Neutrophil (primary cell): Measurements from ENCODE around the gene CAMTA1.

Experiments
- H3K27ac ChIP-seq: fragments of 200-600 bp; sonication (generic); 2 replicates; pipeline ENCODE4 v1.5.1; 2016; ENCODE audit warnings: mild to moderate bottlenecking, moderate library complexity
- H3K27me3 ChIP-seq: fragments of 200-600 bp; sonication (generic); 2 replicates; pipeline ENCODE4 v1.6.0; 2016; ENCODE audit warnings: mild to moderate bottlenecking
- H3K36me3 ChIP-seq: fragments of 200-600 bp; sonication (generic); 2 replicates; pipeline ENCODE4 v1.5.1; 2017
- H3K4me1 ChIP-seq, 2 experiments: fragments of 200-600 bp in 1 of 2; sonication (generic) in 1 of 2; 1 replicate in 1 of 2; 2 replicates in 1 of 2; pipeline versions ENCODE4 v1.5.1 to v1.6.1; 2013 to 2016; ENCODE audit warnings: low read depth in 1 of 2, low read length in 1 of 2, mild to moderate bottlenecking in 1 of 2, moderate library complexity in 1 of 2; ENCODE audit not compliant: control insufficient read depth in 1 of 2, insufficient read depth in 1 of 2
- H3K4me3 ChIP-seq, 2 experiments: fragments of 200-600 bp in 1 of 2; sonication (generic) in 1 of 2; 1 replicate in 1 of 2; 2 replicates in 1 of 2; pipeline ENCODE4 v1.5.1; 2013 to 2016; ENCODE audit warnings: low read depth in 1 of 2, low read length in 1 of 2, mild to moderate bottlenecking in 1 of 2, moderate library complexity in 1 of 2
- H3K9me3 ChIP-seq: fragments of 200-600 bp; sonication (generic); 2 replicates; pipeline ENCODE4 v1.5.1; 2016
- TF ChIP-seq, protein P1 (sequence below): fragments of 200-600 bp; sonication (generic); IDR thresholded peaks from 2 replicates; pipeline ENCODE4 v1.5.1; 2016; ENCODE audit warnings: antibody characterized with exemption

The CAMTA1 gene

DNA sequence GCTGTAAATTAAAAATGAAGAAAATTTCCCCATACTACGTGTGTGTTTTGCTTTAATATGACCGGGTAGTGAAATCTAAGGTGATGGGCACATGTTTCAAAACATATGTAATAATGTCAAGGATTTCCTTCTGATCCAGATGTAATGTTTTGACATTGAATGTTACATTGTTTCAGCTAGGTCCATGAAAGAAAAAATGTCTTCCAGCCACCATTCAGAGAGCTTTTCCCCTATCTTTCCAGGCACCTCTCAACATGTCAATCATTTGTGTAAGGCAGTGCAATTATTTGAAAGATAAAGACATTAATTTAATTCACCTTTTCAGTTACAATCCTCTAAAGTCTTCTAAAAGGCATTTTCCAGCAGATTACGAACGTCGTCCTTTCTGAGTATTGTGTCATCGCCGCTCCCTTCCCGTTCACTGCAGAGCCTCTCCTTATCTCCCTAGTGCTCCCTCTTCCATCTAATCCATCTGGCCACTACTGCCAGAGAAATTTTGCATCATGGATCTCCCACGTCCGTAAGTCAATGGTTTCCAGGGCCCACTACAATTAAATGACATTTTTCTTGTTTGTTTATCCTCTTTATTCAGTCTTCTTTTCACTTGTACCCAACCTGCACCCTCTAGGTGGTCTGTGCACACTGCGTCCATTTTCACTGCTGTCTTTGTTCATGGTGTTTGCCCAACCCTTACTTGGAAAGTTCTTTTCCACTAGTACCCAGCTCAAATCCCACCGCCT, 984.6 kb downstream of the CAMTA1 start:
- Histone ChIP-seq H3K4me1 (peaks cover 39 to 42% of the 10 kb centered on the region in 2 experiments), H3K27ac (no peak overlapping the region), H3K4me3 (peak overlapping the region in 1 of 2 experiments; percentile 87), H3K36me3 (peaks cover 10% of the 10 kb centered on the region), H3K9me3 (no peaks in the 10 kb centered on the region), H3K27me3 (peaks cover 6% of the 10 kb centered on the region)
- TF ChIP-seq, protein P1, sequence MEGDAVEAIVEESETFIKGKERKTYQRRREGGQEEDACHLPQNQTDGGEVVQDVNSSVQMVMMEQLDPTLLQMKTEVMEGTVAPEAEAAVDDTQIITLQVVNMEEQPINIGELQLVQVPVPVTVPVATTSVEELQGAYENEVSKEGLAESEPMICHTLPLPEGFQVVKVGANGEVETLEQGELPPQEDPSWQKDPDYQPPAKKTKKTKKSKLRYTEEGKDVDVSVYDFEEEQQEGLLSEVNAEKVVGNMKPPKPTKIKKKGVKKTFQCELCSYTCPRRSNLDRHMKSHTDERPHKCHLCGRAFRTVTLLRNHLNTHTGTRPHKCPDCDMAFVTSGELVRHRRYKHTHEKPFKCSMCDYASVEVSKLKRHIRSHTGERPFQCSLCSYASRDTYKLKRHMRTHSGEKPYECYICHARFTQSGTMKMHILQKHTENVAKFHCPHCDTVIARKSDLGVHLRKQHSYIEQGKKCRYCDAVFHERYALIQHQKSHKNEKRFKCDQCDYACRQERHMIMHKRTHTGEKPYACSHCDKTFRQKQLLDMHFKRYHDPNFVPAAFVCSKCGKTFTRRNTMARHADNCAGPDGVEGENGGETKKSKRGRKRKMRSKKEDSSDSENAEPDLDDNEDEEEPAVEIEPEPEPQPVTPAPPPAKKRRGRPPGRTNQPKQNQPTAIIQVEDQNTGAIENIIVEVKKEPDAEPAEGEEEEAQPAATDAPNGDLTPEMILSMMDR: no peak

DNA sequence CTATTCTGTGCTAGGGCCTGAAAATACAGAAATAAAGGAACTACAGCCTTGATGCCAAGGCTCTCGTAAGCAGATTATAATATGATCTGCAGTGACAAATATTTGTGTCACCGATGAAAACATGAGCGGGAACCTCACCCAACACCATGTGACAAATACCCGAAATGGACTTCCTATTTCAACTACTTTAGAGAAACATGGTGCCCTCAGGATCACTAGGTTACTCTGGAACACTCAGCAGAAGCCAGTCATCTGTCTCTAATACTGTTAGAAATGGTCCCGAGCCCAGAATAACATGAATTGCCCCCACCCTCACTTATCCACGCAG, 985.4 kb downstream of the CAMTA1 start:
- peak overlapping the region; percentile 98 for H3K27ac ChIP-seq
- peaks cover 6% of the 10 kb centered on the region for H3K27me3 ChIP-seq
- peak overlapping the region; percentile 83 to 87 for H3K4me3 ChIP-seq
- H3K9me3 ChIP-seq: no peaks in the 10 kb centered on the region
- H3K4me1 ChIP-seq: peaks cover 46 to 48% of the 10 kb centered on the region in 2 experiments
- peaks cover 11% of the 10 kb centered on the region for H3K36me3 ChIP-seq
- TF ChIP-seq, protein P1: no peak

DNA sequence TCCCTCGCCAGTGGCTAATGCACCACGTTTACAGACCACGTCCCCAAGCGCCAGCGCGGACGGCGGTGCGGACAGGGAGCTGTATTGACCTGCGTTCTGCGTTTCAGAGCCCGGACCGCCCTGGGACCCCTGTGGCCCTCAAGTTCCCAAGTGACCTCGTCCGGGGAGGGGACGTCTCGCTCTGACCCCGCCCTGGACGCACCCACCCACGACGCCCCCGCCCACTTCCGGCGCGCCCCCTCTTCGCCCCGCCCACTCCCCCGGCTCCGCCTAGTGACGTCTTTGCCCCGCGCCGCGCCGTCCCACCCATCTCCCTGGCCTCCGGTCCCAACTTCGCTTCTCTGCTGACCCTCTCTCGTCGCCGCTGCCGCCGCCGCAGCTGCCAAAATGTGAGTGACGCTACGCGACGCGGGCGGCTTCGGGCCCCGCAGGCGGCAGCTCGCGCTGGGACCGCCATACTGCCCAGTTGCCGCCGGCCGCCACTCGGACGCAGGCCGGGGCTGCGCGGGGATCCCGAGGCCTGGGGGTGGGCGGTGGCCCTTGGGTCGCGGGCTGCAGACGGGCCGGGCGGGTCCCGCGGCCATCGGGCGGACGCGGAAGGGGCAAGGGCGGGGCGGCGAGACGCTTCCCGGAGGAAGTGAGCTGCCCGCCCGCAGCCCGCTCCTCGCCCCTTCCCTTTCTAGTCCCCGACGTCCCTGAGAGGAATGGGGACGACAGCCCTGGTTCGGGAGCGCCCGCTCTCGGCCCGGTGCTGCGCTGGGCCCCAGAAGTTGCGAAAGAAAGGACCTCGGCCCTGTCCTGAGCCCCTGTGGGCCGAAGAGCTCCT, 986.0 kb downstream of the CAMTA1 start, which contains the start of gene VAMP3:
TSS of gene VAMP3 (plus strand) at position 300 of the 826 bp plus-strand sequence. CDS start at position 388, 88 bp downstream.
- no peaks in the 10 kb centered on the region for H3K9me3 ChIP-seq
- peaks cover 5% of the 10 kb centered on the region for H3K27me3 ChIP-seq
- TF ChIP-seq, protein P1: peak; percentile 36
- peaks cover 11% of the 10 kb centered on the region for H3K36me3 ChIP-seq
- H3K27ac ChIP-seq: peak within 1 kb of the TSS; percentile 98
- H3K4me1 ChIP-seq: peaks cover 51 to 54% of the 10 kb centered on the region in 2 experiments
- peak within 1 kb of the TSS; percentile 83 to 87 for H3K4me3 ChIP-seq

DNA sequence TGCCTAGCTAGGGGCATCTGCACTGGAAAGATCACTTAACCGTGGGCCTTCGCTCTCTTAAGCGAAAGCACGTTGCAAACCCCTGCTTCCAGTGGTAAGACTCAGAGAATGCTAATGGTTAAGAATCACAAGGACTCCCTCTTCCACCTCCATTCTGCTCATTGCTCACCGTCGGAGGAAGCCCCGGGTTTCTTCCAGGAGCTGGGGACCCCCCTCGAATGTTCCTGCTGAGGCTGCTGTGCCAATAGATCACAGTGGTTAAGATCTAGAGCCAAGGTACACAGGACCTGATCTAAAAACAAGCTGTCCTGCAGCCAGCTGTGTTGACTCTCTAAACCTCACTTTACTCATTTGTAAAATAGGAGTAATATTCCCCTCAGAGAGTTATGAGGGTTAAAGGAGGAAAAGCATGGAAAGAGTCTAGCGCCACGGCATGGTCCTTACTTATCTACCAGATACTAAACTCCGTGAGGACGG, 986.6 kb downstream of the CAMTA1 start:
- H3K9me3 ChIP-seq: no peaks in the 10 kb centered on the region
- peaks cover 14% of the 10 kb centered on the region for H3K36me3 ChIP-seq
- H3K4me3 ChIP-seq: peak overlapping the region; percentile 83 to 87
- peak overlapping the region; percentile 98 for H3K27ac ChIP-seq
- TF ChIP-seq, protein P1: no peak
- peaks cover 54% of the 10 kb centered on the region in 2 experiments for H3K4me1 ChIP-seq
- no peaks in the 10 kb centered on the region for H3K27me3 ChIP-seq

DNA sequence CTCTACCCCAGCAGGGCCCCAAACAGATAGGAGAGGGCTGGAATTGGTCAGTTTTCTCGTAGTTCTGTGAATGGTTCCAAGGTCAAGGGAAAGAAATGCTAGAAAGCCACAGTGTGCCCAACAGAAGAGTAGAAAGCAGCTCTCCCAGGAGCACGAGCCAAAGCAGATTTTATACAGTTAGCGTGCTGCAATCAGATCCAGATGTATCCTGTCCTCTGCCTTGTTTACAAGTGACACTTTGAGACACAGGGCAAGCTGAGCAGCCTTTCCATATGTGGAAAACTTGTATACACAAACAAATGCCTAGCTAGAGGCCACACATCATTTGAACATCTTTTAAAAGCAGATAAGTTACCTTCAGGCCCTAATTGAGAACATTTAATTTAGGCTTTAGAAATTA, 992.3 kb downstream of the CAMTA1 start:
- H3K27me3 ChIP-seq: no peaks in the 10 kb centered on the region
- TF ChIP-seq, protein P1: no peak
- H3K36me3 ChIP-seq: peaks cover 58% of the 10 kb centered on the region

More for the DNA sequence above, 992.3 kb downstream of the CAMTA1 start:
- H3K4me3 ChIP-seq: no peak overlapping the region
- peak overlapping the region; percentile 10 for H3K27ac ChIP-seq
- H3K4me1 ChIP-seq: peaks cover 60 to 63% of the 10 kb centered on the region in 2 experiments
- no peaks in the 10 kb centered on the region for H3K9me3 ChIP-seq
